ENCODE results near the gene FMN1.

Gene FMN1

DNA sequence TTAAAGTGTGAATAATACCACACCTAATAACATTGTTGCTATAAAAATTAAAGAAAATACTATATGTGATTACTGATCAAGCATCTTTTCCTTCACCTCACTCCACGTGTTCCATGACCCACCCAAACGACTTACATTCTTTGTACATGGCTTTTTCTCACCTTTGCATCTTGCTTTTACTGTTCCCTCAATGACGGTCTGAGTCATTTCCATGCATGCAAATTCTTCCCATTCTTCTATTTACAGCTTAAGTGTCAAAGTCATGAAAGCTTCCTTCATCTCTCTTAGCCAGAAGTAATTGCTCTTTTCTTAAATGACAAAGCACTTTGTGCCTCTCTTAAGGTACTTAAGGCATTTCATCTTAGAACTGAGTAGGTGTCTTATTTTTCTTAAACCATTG is 412.7 kb downstream of the FMN1 start:
- peaks cover 0 to 7% of the 10 kb centered on the region in 2 donors for H3K9me3 ChIP-seq (ENCODE audit: control insufficient read depth in 1 of 2, low read length in 2 of 2)
- no peak overlapping the region for H3K27ac ChIP-seq (ENCODE audit: low read length)
- no peaks in the 10 kb centered on the region for H3K27me3 ChIP-seq (ENCODE audit: low read depth, low read length)
- H3K36me3 ChIP-seq (ENCODE audit: control insufficient read depth in 1 of 2, insufficient read depth in 2 of 2, low read length in 2 of 2), result no peaks in the 10 kb centered on the region
- H3K4me3 ChIP-seq (ENCODE audit: low read depth in 1 of 2, low read length in 2 of 2), result no peak overlapping the region
- no peaks in the 10 kb centered on the region for H3K4me1 ChIP-seq (ENCODE audit: control insufficient read depth in 1 of 2, insufficient read depth in 2 of 2, low read length in 2 of 2)

- Histone ChIP-seq H3K4me1 (ENCODE audit: control insufficient read depth in 1 of 2, insufficient read depth in 2 of 2, low read length in 2 of 2) (no peaks in the 10 kb centered on the region), H3K27me3 (ENCODE audit: low read depth, low read length) (no peaks in the 10 kb centered on the region), H3K36me3 (ENCODE audit: control insufficient read depth in 1 of 2, insufficient read depth in 2 of 2, low read length in 2 of 2) (peaks cover 0 to 12% of the 10 kb centered on the region in 2 donors), H3K27ac (ENCODE audit: low read length) (no peak overlapping the region), H3K4me3 (ENCODE audit: low read depth in 1 of 2, low read length in 2 of 2) (no peak overlapping the region), H3K9me3 (ENCODE audit: control insufficient read depth in 1 of 2, low read length in 2 of 2) (peaks cover 0 to 7% of the 10 kb centered on the region in 2 donors)
Observed at GRCh38 chr15:32778391-32779176, 415.9 kb downstream of the FMN1 start.

DNA sequence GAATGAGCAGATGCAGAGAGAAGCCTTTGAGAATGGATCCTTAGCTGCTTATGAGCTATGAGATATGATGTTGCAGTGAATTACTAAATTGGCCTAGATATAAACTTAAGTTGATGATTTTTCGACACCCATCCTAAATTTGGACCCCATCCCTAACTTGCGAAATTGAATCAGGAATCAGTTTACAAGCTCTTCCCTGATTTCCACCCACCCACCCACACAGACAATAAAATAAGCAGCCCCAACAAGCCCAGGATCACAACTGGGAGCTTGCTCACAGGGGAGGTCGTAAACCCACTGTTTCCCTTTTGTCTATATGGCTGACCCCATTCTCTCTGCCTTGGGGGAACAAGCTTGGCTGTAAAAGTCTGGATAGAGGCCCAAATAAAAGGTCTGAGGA is 419.4 kb downstream of the FMN1 start:
- H3K27ac ChIP-seq (ENCODE audit: low read length), result no peak overlapping the region
- no peaks in the 10 kb centered on the region for H3K27me3 ChIP-seq (ENCODE audit: low read depth, low read length)
- peaks cover 0 to 7% of the 10 kb centered on the region in 2 donors for H3K9me3 ChIP-seq (ENCODE audit: control insufficient read depth in 1 of 2, low read length in 2 of 2)
- peaks cover 0 to 15% of the 10 kb centered on the region in 2 donors for H3K36me3 ChIP-seq (ENCODE audit: control insufficient read depth in 1 of 2, insufficient read depth in 2 of 2, low read length in 2 of 2)
- no peak overlapping the region for H3K4me3 ChIP-seq (ENCODE audit: low read depth in 1 of 2, low read length in 2 of 2)
- H3K4me1 ChIP-seq (ENCODE audit: control insufficient read depth in 1 of 2, insufficient read depth in 2 of 2, low read length in 2 of 2), result no peaks in the 10 kb centered on the region

DNA sequence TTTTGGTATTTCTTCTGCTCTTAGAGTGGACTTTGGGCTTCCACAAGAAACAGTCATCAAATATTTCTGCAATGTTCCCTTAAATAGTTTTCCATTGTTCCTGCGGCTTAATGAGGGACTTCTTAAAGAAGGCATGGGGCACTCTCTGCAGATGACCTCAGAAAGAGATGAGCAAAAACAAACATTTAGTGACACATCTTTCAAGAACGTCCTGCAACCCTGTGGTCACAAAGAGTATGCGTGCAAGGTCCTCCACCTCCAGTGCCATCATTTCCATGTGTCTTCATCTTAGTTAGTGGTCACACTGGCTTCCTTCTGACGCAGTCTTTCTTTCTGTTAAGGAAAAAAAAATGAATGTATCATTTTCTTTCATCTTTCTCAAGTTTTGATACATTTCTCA is 420.5 kb downstream of the FMN1 start:
- H3K4me3 ChIP-seq (ENCODE audit: low read depth in 1 of 2, low read length in 2 of 2), result no peak overlapping the region

DNA sequence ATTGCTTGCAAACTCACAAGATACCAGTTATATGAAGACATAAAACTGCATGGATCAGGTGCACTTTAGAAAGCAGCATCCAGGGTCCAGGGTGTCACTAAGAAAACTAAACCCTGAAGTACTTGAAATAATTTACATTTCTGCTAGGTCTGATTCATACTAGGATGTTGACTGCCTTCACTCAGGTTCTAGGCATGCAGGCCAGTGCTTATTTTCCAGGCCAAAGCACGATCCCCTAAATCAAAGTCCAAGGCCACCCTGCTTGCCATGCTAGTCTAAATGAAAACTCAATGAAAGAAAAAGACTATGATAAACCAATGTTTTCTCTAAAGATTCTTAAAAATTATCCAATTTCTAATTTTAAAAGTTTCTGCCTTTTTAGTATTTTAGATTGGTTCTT is 427.3 kb downstream of the FMN1 start:
- H3K4me1 ChIP-seq (ENCODE audit: control insufficient read depth in 1 of 2, insufficient read depth in 2 of 2, low read length in 2 of 2), result no peaks in the 10 kb centered on the region

More for the DNA sequence above, 420.5 kb downstream of the FMN1 start:
- H3K4me1 ChIP-seq (ENCODE audit: control insufficient read depth in 1 of 2, insufficient read depth in 2 of 2, low read length in 2 of 2), result no peaks in the 10 kb centered on the region
- H3K27me3 ChIP-seq (ENCODE audit: low read depth, low read length), result no peaks in the 10 kb centered on the region
- H3K9me3 ChIP-seq (ENCODE audit: control insufficient read depth in 1 of 2, low read length in 2 of 2), result peaks cover 0 to 4% of the 10 kb centered on the region in 2 donors
- no peak overlapping the region for H3K27ac ChIP-seq (ENCODE audit: low read length)
- H3K36me3 ChIP-seq (ENCODE audit: control insufficient read depth in 1 of 2, insufficient read depth in 2 of 2, low read length in 2 of 2), result peaks cover 0 to 15% of the 10 kb centered on the region in 2 donors

DNA sequence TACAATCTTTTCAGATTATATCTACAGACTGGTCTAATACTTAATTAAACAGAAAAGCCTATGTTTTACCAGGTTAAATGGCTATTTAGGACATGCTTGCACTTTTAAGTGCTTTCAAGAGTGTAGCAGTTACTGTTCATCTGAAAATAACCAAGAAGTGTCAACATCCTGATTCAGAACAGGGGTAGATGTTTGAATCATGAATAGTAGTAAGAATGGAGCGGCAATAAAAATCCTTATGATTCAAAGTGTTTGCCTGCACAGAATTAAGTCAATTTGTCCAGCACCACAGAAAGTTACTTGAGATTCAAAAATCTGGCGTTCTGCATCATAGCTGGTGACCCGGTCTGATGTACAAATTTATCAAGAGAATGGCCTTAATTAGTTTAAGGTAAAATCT is 428.4 kb downstream of the FMN1 start:
- no peak overlapping the region for H3K4me3 ChIP-seq (ENCODE audit: low read depth in 1 of 2, low read length in 2 of 2)
- H3K4me1 ChIP-seq (ENCODE audit: control insufficient read depth in 1 of 2, insufficient read depth in 2 of 2, low read length in 2 of 2), result no peaks in the 10 kb centered on the region
- no peak overlapping the region for H3K27ac ChIP-seq (ENCODE audit: low read length)
- no peaks in the 10 kb centered on the region for H3K9me3 ChIP-seq (ENCODE audit: control insufficient read depth in 1 of 2, low read length in 2 of 2)
- no peaks in the 10 kb centered on the region for H3K36me3 ChIP-seq (ENCODE audit: control insufficient read depth in 1 of 2, insufficient read depth in 2 of 2, low read length in 2 of 2)
- no peaks in the 10 kb centered on the region for H3K27me3 ChIP-seq (ENCODE audit: low read depth, low read length)

More for the DNA sequence above, 427.3 kb downstream of the FMN1 start:
- Histone ChIP-seq H3K27me3 (ENCODE audit: low read depth, low read length) (no peaks in the 10 kb centered on the region), H3K27ac (ENCODE audit: low read length) (no peak overlapping the region), H3K4me3 (ENCODE audit: low read depth in 1 of 2, low read length in 2 of 2) (no peak overlapping the region), H3K9me3 (ENCODE audit: control insufficient read depth in 1 of 2, low read length in 2 of 2) (no peaks in the 10 kb centered on the region), H3K36me3 (ENCODE audit: control insufficient read depth in 1 of 2, insufficient read depth in 2 of 2, low read length in 2 of 2) (no peaks in the 10 kb centered on the region)

DNA sequence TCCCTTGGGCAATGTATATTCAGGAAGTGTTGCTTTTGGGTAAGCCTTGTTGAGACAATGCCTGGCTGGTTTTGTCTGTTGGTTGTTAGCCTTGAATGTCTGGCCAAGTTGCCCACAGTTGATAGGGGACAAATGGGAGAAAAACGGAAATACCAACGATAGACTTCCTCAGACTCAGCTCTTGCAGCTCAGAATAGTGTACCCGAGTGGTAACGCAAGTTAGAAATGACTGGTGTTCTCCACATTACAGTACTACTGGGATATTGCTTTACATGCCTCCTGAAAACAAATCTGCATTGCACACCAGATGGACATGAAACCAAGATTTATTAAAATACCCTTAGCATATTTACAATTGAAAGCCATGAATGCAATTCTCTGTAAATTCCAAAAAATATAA is 429.3 kb downstream of the FMN1 start:
- H3K27ac ChIP-seq (ENCODE audit: low read length), result no peak overlapping the region
- no peaks in the 10 kb centered on the region for H3K9me3 ChIP-seq (ENCODE audit: control insufficient read depth in 1 of 2, low read length in 2 of 2)
- H3K27me3 ChIP-seq (ENCODE audit: low read depth, low read length), result no peaks in the 10 kb centered on the region
- no peaks in the 10 kb centered on the region for H3K4me1 ChIP-seq (ENCODE audit: control insufficient read depth in 1 of 2, insufficient read depth in 2 of 2, low read length in 2 of 2)
- H3K36me3 ChIP-seq (ENCODE audit: control insufficient read depth in 1 of 2, insufficient read depth in 2 of 2, low read length in 2 of 2), result no peaks in the 10 kb centered on the region
- no peak overlapping the region for H3K4me3 ChIP-seq (ENCODE audit: low read depth in 1 of 2, low read length in 2 of 2)

DNA sequence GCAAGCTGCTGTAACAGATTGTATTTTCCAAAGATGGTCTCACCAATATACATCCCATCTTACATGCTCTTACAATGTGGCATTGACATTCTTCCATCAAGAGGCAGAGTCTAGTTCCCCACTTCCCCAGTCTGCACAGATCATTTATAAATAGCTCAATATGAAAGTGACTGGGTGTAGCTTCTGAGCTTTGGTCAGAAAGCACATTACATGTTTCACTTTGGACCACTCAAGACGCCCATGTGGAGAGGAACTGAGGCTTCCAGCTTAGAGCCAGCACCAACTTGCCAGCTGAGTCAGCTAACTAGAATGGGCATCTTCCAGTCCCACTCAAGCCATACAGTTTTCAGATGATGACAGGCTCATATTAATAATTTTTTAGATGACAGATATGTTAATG is 431.2 kb downstream of the FMN1 start:
- H3K27me3 ChIP-seq (ENCODE audit: low read depth, low read length), result no peaks in the 10 kb centered on the region
- H3K4me3 ChIP-seq (ENCODE audit: low read depth in 1 of 2, low read length in 2 of 2), result no peak overlapping the region
- no peaks in the 10 kb centered on the region for H3K9me3 ChIP-seq (ENCODE audit: control insufficient read depth in 1 of 2, low read length in 2 of 2)
- no peak overlapping the region for H3K27ac ChIP-seq (ENCODE audit: low read length)
- H3K4me1 ChIP-seq (ENCODE audit: control insufficient read depth in 1 of 2, insufficient read depth in 2 of 2, low read length in 2 of 2), result no peaks in the 10 kb centered on the region
- H3K36me3 ChIP-seq (ENCODE audit: control insufficient read depth in 1 of 2, insufficient read depth in 2 of 2, low read length in 2 of 2), result no peaks in the 10 kb centered on the region

GRCh38 chr15:32757426-32757825 is 437.1 kb downstream of the FMN1 start:
- H3K4me3 ChIP-seq (ENCODE audit: low read depth in 1 of 2, low read length in 2 of 2), result no peak overlapping the region
- no peak overlapping the region for H3K27ac ChIP-seq (ENCODE audit: low read length)
- H3K9me3 ChIP-seq (ENCODE audit: control insufficient read depth in 1 of 2, low read length in 2 of 2), result no peaks in the 10 kb centered on the region
- H3K27me3 ChIP-seq (ENCODE audit: low read depth, low read length), result no peaks in the 10 kb centered on the region
- no peaks in the 10 kb centered on the region for H3K36me3 ChIP-seq (ENCODE audit: control insufficient read depth in 1 of 2, insufficient read depth in 2 of 2, low read length in 2 of 2)
- no peaks in the 10 kb centered on the region for H3K4me1 ChIP-seq (ENCODE audit: control insufficient read depth in 1 of 2, insufficient read depth in 2 of 2, low read length in 2 of 2)

DNA sequence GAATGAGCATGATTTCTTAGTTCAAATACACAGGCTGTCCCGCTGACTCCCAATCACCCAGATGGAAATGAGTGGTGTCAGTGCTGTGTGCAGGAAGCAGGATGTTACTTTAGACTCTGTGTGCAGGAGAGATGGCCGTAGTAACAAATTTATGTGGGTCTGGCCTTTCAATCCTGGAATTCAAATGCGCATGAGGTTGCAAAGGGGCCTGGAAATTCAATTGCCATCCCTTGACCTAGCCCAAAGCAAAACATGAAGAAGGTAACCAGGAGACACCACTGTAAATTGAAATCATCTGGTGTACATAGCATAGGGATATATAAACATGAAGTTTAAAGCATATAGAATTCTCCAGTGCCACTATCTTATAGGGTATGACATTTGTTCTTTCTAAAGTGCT is 443.5 kb downstream of the FMN1 start:
- H3K4me1 ChIP-seq (ENCODE audit: control insufficient read depth in 1 of 2, insufficient read depth in 2 of 2, low read length in 2 of 2), result no peaks in the 10 kb centered on the region
- H3K27me3 ChIP-seq (ENCODE audit: low read depth, low read length), result no peaks in the 10 kb centered on the region
- H3K27ac ChIP-seq (ENCODE audit: low read length), result no peak overlapping the region
- no peak overlapping the region for H3K4me3 ChIP-seq (ENCODE audit: low read depth in 1 of 2, low read length in 2 of 2)
- no peaks in the 10 kb centered on the region for H3K36me3 ChIP-seq (ENCODE audit: control insufficient read depth in 1 of 2, insufficient read depth in 2 of 2, low read length in 2 of 2)
- no peaks in the 10 kb centered on the region for H3K9me3 ChIP-seq (ENCODE audit: control insufficient read depth in 1 of 2, low read length in 2 of 2)

DNA sequence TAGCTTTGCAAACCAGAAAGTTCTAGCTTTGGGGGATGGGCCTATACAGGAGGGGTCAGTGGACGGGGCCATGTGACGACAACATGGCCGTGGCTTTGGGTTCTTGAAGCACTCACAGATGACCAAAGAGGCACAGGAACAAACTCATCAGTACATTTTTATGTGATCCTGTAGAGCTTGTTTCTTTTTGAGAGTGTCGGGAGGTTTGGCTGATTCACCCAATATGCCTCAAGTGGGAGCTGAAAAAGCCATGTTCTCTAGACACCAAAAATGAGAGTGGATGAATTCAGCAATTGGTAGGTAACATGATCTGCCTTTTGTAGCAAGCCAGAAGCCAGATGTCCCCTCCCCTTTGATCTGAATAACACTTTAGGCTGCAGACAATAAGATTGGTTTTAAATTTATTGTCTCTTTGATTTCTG is 446.6 kb downstream of the FMN1 start:
- H3K4me1 ChIP-seq (ENCODE audit: control insufficient read depth in 1 of 2, insufficient read depth in 2 of 2, low read length in 2 of 2), result no peaks in the 10 kb centered on the region
- H3K4me3 ChIP-seq (ENCODE audit: low read depth in 1 of 2, low read length in 2 of 2), result no peak overlapping the region
- H3K36me3 ChIP-seq (ENCODE audit: control insufficient read depth in 1 of 2, insufficient read depth in 2 of 2, low read length in 2 of 2), result no peaks in the 10 kb centered on the region
- no peaks in the 10 kb centered on the region for H3K9me3 ChIP-seq (ENCODE audit: control insufficient read depth in 1 of 2, low read length in 2 of 2)
- H3K27me3 ChIP-seq (ENCODE audit: low read depth, low read length), result no peaks in the 10 kb centered on the region
- H3K27ac ChIP-seq (ENCODE audit: low read length), result no peak overlapping the region

Data from muscle layer of duodenum (tissue), 2 donors.